CD4-positive, alpha-beta T cell treated with Interleukin-12 subunit alpha and Interleukin-12 subunit beta, for 1 hour (primary cell): ENCODE results near the gene IGFBP1.
"Not testable (repeated sequence)": the region's sequence is repeated elsewhere in the genome, so short reads cannot be mapped to it uniquely, and the experiment has no call there.

ENCODE experiments used
- DNase-seq: peaks from one replicate; pipeline ENCODE4 v3.0.0-alpha.2; 2020

The IGFBP1 gene

DNA sequence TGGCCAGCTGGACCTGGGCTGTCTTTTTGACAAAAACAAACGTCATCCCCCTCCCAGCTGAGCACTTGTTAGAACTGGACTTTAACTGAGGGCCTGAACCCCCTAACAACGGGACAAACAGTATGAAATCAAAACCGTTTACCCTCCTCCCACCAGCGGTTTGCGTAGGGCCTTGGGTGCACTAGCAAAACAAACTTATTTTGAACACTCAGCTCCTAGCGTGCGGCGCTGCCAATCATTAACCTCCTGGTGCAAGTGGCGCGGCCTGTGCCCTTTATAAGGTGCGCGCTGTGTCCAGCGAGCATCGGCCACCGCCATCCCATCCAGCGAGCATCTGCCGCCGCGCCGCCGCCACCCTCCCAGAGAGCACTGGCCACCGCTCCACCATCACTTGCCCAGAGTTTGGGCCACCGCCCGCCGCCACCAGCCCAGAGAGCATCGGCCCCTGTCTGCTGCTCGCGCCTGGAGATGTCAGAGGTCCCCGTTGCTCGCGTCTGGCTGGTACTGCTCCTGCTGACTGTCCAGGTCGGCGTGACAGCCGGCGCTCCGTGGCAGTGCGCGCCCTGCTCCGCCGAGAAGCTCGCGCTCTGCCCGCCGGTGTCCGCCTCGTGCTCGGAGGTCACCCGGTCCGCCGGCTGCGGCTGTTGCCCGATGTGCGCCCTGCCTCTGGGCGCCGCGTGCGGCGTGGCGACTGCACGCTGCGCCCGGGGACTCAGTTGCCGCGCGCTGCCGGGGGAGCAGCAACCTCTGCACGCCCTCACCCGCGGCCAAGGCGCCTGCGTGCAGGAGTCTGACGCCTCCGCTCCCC, at the start of gene IGFBP1:
Gene IGFBP1 (plus strand): TSS at position 304 of the 808 bp plus-strand sequence. CDS start 165 bp downstream, at position 469.
- DNase-seq, result no peak

DNA sequence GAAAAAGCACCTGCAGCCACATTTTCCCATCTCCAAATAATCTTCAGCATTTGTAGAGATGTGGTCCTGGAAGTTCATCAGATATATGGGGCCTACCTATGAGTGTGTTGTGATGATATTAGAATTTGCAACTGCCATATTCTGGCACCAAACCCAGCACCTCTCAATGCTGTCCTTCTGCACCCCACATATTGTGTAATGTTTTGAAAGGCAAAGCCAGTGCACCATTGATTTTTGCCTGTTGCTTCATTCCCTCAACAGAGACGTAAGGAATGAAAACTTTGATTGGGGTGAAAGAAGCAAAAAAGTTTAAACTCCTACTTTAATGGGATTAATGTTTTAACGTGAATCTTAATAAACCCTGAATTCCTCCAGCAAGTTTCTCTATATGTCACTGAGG, 49.4 kb upstream of the IGFBP1 start:
- DNase-seq, result not testable (repeated sequence)

DNA sequence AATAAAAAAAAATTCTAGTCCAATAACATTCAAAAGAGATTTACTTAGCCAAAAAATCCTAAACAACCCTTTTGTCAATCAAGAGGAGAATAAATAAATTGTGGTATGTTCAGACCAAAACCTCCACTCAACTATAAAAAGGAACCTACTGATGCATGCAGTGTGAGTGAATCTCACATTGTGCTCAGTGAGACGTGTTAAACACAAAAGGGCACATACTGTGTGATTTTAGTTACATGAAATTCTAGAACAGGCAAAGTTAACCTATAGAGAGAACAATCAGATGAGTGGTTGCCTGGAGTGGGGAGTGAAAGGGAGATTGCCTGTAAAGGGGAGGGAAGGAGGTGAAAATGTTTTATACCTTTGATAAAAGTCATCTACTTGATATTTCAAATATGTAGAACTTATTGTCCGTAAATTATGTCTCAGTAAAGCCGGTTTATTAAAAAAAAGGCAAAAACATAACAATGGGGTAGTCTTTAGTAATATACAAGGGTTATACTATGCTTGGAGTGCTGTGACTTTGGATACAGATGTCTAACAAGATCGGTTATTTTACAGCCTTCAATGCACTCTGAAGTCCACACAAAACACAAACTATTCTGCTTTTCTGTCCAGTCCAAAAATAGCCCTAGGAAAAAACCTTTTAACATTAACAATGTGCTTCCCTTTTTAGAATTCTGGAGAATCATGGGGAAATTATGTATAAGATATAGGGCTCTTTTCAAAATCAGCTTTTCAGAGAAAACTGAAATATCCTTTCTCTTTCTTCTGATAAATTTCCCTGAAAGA, 46.2 kb upstream of the IGFBP1 start:
- not testable (repeated sequence) for DNase-seq

DNA sequence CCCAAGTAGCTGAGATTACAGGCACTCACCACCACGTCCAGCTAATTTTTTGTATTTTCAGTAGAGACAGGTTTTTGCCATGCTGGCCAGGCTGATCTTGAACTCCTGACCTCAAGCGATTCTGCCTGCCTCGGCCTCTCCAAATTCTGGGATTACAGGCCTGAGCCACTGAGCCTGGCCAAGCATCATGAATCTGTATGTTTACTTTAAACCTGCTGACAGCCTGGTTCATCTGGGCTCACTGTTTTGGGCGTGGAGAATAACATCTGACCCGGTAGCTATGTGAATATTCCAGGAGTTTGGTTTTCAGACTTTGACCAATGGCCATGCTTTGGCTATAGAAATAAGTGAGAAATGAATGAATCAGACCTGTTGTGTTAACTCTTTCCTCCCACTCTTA, 41.8 kb upstream of the IGFBP1 start:
- DNase-seq, result not testable (repeated sequence)

DNA sequence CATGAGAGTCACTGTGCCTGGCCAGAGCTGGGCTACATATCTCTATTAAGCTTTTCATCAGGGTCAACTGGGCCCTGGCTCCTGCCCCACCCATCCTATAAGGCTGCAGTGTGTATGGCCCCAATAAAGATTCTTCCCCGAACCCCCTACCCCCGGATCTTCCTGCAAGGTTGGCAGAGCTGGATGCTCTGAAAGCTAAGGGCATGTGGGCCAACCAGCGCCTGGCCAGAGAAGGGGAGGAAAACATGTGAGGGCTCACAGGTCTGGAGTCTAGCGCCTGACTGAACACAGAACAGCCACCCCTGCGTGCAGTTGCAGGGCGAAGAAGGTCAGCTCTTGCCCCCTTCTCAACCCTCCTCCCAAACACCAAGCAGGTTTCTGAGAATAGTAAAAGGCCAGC, 39.6 kb upstream of the IGFBP1 start:
- not testable (repeated sequence) for DNase-seq

DNA sequence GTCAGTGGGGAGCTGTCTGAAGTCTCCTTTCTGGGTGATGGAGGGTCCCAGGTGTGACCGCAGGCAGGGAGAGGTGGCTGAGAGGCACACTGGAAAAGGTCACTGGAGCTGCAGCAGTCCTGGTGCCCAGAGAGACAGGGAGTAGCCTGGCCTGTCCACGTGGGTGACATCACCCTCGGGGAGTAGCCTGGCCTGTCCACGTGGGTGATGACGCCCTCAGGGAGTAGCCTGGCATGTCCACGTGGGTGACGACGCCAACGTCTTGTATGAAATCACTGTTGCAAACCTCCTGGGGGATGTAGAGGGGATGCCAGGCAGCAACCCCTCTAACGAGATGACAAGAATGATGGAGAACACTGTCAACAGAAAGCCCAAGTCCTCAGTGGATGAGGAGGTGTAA, 35.3 kb upstream of the IGFBP1 start:
- DNase-seq, result not testable (repeated sequence)

DNA sequence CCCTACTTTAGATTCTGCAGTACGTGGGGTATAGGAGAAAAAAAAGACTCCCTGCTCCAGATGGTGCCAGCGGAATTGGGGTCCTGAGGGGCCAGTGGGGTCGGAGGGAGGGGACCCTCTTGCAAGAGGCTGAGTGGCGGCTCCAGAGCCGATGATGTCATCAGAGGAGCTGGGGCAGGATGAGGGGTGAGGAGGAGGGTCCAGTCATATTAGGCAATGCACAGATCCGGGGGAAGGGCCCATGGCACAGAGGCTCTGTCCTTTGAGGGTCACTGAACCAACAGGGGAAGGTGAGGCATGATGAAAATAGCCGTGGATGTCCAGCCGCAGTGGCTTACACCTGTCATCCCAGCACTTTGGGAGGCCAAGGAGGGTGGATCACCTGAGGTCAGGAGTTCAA, 34.8 kb upstream of the IGFBP1 start:
- DNase-seq, result not testable (repeated sequence)

DNA sequence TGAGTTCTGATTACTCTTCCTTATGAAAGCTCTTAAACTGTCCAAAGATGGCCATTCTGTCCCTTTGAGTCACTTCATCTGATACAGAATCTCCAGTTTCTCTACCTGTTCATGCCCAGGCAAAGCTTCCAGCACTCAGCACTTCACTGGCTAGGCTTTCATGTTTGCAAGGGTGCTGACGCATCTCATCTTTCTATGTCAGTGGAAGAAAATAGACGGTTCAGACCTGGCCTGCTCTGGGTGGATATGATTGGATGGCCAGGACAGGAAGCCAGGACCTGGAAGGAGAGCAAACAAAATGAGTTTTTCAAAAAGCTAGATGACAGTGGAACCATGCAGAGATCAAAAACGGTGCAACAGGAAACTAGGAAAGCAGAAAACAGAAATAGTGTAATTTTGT, 32.6 kb upstream of the IGFBP1 start:
- not testable (repeated sequence) for DNase-seq

DNA sequence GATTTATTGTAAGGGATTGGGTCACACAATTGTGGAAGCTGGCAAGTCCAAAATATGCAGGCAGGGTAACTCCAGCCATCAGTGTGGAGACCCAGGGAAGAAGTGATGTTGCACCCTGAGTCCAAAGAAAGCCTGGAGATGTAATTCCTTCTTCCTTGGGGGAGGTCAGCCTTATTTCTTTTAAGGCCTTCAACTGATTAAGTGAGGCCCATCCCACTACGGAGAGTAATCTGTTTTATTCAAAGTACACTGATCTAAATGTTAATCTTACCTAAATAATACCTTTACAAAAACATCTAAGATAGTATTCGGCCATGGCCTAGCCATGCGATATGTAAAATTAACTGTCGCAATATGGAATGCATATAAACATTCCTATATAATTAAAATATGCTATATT, 31.4 kb upstream of the IGFBP1 start:
- not testable (repeated sequence) for DNase-seq

DNA sequence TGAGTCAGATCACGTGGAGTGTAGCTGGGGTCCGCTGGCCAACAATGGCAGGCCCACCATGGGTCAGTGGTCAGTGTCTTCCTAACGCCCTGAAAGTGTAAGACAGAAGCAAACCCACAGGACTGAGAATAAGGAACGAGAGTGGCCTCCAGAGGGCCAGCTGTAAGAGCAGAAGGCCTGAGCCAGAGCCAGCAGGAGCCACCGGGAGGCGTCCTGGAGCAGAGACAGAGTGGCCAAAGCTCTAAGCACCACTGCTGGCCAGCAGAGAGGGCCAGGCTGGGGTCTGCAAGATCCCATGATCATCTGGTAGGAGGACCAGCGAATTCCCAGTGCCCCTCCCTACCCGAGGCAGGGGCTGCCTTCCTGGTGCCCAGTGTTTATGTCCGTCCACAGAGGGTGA, 24.6 kb upstream of the IGFBP1 start:
- DNase-seq, result no peak

DNA sequence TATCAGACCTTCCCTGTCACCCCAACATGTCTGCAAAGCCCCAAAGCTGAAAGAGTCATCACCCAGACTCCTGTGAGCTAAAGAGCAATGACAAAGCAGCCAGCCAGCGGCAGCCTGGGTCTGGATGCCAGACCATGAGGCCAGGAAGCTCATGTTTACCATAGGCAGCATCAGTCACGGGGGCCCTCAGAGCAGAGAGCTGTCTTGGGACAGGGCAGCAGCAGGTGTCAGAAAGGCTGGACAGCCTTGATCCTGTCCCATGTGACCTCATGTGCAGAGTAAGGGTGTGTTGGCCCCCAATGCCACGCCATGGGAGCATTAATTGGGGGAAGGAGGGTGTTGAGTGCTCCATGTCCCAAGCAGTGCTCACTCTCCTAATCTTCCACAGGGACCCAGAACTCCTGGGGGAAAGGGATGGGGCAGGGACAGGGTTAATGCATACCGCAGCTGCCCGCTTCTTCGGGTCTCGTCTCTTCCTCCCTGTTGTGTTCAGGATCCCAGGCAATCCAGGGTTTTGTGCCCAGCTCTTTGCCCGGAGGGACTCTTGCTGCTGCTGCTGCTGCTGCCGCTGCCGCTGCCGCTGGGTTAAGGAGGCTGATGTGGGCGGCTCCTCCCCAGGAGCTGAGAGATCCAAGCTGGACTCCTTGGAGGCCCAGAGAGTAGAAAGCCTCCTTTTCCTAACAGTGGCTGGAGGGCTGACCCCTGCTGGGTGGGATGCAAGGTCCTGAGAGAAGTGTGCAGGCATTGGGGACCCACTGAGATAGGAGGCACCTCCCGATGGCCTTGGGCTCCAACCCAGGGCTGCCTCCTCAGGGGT, 22.5 kb upstream of the IGFBP1 start:
- no peak for DNase-seq

DNA sequence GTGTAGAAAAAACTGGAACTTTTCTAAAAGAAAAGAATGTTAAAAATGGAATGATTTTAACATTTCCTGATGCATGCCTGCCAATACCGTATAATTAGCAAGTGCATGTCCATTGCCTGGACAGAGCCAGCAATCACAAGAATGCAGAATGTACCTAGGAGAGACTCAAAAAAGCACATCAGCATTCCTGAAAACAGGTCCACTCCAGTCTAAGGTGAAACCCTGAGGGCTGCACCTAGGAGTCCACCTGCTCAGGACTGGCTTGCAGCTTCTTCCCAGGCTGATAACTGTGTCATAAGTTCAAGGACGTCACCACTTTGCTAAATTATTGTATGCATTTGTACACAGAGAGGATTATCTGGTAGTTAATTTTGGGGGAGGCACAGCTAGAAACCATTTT, 20.8 kb upstream of the IGFBP1 start:
- no peak for DNase-seq

DNA sequence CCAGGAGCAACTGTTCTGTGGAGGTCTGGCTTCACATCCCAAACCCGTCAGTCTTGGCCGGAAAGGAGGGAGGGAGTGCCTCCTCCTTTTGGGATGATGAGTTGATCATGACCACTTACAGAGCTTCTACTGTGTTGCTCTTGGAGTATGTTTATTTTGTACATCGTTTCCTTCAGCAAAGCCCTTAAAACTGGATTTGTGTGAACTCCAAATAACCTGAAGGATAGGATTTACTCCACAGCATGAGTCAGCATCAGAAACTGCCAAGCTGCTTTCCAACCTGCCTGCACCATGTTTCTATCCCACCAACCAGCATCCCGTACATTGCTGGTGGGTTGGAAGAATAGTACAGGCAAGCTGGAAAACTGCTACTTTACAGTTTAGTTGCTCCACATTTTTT, 18.9 kb upstream of the IGFBP1 start:
- DNase-seq, result no peak

DNA sequence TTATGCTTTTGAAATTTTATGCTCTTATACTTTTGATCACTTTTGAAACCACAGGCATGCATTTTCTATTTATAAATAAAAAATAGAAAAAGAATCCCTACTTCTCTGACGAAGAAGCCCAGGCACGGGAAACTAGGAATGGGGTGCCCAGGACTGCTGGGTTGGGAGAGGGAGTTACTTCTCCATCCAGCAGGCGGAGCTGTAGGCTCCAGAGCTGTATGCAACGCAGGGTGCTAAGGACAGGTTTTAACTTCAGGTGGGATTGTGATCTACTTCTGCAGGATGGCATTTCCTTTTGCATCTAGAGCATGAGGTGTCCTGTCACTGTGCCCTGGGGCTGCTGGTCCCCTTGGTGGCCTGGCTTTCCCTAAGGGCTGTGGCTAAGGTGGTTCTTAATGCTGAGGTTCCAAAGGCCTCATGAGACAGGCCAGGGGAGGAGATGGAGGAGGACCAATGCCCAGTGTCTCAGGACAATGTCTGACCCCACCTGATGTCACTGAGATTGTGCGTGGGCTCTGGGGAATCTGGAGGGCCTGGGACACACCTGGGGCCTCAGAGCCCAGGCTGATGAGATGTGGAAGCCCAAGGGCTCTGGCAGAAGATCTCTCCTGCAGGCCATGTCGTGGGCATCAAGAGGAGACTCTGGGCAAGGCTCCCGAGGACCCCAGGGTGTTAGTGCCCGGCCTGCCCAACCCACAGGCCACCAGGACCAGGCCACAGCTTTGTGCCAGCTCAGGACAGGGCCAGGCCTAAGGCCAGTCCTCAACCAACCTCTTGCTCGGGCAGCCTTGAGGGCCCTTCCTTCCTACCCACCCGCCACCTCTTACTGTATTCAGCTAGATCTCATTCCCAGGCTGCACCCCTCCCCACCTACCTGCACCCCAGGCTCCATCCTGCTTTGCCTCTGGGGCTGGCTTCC, 15.9 kb upstream of the IGFBP1 start:
- no peak for DNase-seq

DNA sequence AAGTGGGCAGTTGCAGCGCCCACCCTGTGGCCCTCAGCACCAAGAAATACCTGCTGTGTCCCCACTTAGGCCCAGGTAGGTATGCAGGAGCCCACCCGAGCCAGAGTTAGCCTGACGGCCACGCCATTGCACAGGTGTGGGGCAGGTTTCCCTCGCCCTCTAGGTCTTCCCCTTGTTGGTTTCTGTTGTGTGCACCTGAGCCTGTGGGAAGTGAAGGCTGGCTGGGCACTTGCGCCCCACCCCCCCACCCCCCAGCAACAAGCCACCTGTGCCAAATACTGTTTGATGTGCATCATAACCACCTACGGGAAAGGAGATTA, 15.3 kb upstream of the IGFBP1 start, which contains the start of gene CCDC201:
Gene CCDC201 (minus strand): TSS at position 48 of the 320 bp plus-strand sequence. CDS start 75 bp downstream, outside the sequence.
- no peak for DNase-seq

DNA sequence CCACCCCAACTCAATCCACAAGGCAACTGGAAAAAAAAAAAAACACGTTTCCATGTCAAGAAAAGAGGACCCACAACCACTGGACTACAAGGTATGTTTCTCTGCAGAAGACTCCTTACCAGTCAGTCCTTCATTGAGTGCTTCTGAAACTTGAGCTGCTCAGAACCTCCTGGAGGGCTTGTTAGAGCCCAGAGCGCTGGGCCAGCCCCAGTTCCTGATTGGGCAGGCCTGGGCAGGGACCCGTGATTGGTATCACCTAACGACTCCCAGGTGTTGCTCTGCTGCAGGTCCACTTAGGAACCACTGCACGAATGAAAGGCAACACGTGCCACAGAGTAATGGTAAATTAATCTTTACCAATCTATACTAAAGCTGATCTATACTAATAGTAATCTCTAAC, 14.9 kb upstream of the IGFBP1 start:
- DNase-seq, result no peak

DNA sequence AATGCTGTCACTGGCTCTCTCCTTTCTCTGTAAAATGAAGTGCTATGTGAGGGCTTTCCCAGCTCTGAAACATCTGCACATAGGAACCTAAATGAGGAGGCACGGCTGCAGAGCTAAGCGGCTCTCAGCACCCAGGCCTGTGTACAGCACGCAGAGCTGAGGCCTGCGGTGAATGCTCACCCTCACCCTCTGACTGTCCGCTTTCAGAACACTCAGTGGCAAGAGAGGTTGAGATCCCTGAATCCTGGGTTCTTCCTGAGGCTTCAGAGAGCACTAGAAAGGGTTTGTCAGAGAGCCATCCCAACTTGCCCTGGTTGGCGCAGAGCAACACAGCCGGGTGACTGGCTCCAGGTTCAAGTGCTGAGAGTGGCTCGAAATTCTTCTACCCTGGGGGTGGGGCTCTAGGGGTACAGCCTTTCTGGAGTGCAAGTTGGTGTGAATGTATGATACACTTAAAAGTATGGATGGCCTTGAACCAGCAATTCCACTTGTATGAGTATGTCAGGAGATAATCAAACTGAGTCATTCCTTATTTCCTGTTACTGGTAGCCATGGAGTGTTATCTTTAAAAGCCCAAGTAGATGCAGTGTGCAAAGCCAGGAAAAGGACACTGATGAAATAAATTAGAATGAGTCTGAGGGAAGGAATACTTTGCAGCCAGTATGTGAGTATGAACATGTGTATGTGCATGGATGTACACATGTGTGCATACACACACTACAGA, 13.7 kb upstream of the IGFBP1 start:
- DNase-seq, result no peak

DNA sequence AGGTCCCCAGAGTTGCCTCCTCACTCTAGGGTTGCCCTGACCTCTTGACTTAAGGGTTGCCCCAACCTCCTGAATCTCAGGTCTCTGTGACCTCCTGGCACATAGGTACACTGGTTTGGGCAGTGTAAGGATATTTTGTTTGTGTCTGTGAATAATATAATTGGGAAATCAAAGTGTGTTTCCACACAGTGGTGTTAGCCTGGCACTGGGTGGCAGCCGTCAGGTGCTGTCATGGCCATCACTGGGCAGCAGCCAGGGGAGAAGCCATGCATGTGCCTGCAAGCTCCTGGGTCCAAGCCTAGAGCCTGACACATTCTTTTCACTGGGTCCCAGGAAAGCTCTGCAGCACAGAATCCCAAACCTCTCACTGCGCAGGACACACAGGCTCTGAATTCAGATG, 11.8 kb upstream of the IGFBP1 start:
- no peak for DNase-seq

DNA sequence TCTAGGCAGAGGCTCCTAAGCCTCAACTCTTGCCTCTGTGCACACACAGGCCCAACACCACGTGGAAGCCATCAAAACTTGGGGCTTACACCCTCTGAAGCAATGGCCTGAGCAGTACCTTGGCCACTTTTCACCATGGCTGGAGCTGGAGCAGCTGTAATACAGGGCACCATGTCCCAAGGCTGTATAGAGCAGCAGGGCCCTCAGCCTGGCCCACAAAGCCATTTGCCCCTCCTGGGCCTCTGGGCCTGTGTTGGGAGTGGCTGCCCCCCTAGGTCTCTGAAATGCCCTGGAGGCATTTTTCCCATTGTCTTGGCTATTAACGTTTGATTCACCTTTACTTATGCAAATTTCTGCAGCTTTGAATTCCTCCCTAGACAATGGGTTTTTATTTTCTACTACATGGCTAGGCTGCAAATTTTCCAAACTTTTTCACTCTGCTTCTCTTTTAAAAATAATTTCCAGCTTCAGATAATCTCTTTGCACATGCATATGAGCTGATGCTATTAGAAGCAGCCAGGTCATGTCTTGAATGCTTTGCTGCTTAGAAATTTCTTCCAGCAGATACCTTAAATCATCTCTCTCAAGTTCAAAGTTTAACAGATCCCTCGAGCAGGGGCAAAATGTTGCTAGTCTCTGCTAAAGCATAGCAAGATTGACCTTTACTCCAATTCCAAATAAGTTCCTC, 9.7 kb upstream of the IGFBP1 start:
- no peak for DNase-seq

DNA sequence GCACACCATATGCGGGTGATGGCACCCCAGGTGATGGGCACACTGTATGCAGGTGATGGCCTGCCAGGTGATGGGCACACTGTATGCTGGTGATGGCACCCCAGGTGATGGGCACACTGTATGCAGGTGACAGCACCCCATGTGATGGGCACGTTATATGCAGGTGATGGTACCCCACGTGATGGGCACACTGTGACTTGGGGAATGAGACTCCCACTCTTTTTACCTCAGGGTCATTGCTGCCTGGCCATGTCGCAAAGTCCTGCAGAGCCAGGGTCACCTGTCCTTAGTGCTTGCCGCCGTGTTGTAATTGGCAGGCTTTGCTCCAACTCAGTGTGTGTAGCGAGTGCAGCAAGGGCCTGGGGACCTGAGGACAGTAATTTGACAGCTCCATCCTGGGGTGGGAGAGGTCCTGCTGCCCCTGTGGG, 7.8 kb upstream of the IGFBP1 start:
- no peak for DNase-seq

DNA sequence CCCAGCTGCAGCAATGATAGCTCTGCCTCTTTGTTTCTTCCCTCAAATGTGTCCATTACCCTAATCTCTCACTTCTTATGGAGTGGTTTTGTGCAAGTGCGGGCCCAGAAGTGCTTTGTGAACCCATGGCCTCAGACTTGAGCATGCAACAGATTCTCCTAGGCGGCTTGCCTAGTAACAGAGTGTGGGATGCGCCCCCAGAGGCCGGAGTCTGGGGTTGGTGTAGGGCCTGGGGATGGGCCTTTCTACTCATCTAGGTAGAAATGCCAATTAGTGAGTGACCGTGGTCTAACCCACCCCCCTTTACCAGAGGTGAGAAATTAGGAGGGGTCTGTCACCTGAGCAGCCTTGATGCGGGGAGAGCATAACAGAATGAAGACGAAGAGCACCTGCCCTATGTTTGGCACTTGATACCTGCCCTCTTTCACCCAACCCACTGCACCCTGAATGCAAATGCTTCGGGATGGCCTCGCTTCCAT, 7.0 kb upstream of the IGFBP1 start:
- DNase-seq, result no peak
